ENCODE data around the gene LGALS8.
"Not testable (repeated sequence)": the region's sequence is repeated elsewhere in the genome, so short reads cannot be mapped to it uniquely, and the experiment has no call there.

LGALS8 gene

DNA sequence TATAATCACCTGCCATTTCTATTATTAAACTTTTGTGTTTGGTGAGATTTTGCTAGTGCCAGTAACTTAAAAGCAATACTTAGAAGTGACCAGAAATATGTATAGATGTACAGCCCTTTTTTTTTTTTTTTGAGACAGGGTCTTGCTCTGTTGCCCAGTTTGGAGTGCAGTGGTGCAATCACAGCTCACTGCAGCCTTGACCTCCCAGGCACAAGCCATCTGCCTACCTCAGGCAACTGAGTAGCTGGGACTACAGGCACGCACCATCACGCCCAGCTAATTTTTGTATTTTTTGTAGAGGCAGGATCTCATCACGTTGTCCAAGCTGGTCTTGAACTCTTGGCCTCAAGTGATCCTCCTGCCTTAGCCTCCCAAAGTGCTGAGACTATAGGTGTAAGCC is 56.6 kb downstream of the LGALS8 start:
- in situ Hi-C loops (cut with HindIII; ENCODE audit: low sequenced_read_pairs), result not testable (repeated sequence)

DNA sequence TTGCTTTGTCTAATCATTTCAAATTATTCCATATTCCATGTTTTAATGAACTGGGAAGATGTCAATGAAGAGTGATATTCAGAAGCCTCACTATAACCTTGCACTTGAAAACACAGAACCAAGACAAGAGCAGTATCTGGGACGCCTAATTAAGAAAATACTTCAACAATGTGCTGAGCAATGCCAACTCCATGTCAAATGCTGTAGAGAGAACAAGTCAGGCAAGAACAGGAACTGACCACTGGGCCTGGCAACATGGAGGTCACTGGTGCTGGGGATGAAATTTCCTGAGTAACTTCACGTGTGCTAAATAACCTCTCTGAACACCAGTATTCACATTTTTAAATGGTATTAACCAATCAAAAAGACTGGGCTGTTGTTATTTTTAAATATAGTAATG is 57.7 kb downstream of the LGALS8 start:
- in situ Hi-C loops (cut with HindIII; ENCODE audit: low sequenced_read_pairs), result no loop called here

DNA sequence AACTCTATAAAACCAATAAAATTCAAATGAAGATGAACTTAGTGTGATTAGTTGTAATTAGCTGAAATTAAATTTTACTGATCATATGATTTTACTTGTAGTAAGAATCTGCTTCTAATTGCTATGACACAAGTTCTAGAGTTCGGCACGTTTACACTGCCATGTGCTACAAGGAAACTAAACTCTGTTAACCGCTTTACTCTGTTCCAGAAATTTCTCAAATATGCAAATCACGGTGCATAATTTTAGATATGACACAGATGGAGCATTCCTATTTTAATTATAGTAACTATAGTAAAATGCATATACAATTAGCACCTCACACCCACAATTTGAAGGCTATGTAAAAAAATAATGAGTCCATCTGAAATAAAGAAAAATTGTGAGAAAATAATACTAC is 65.7 kb downstream of the LGALS8 start:
- in situ Hi-C loops (cut with HindIII; ENCODE audit: low sequenced_read_pairs), result no loop called here

DNA sequence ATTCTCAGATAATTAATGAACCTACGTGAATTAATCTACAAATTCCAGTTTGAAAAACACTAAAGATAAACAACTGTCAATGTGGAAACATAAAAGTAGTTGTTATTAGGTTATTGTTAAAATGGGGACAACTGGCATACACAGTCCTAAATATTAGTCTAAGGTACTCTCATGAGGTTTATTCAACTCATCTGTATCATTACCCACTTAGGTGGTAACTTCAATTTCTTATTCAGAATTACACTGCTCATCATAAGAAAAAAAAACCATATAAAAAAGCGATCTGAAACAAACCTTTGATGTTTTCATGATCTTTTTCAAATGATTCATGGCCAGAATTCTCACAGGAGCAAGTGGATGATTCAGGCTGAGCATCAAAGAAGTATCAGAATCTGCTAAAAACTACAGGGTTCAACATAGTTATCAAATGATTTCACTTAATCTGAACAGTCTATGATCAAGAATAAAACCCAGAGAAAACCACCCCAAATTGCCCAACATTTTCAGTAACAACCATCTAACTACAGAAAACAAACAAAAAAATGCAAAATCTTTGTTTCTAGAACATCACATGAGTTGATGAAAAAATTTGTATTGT is 66.9 kb downstream of the LGALS8 start:
- in situ Hi-C loops (cut with HindIII; ENCODE audit: low sequenced_read_pairs), result no loop called here

DNA sequence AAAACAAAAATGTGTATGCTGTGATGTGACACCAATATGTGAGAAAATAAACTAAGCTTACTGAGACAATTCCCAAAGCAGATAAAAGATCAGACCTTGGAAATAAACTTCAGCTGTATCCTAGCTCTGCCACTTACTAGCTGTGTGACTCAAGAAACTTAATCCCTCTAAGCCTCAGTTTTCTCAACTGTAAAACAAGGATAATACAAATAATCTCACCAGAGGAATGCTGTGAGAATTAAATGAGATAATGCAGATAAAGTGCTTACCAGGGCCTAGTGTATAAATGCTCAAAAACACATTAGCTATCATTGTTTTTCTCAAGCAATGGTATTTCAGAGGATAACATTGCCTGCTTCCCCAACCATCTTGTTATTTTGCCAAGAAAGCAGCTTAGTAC is 78.4 kb downstream of the LGALS8 start:
- in situ Hi-C loops (cut with HindIII; ENCODE audit: low sequenced_read_pairs), result no loop called here
